Measurements from ENCODE around the gene ISCA1. TPM values are rescaled to one million over a fixed set of nuclear protein-coding genes. Genes with fewer than 3 reads are reported as not detected.

Gene ISCA1
- polyA plus RNA-seq, 1 donor (not counting 4 experiments of a cell fraction or from before 2014, with no cell fraction given) = 37.4 TPM

- no peak for TF ChIP-seq EZH2 (IDR thresholded peaks at IDR 0.05; ENCODE audit: low read length)
- TF ChIP-seq, protein P1, sequence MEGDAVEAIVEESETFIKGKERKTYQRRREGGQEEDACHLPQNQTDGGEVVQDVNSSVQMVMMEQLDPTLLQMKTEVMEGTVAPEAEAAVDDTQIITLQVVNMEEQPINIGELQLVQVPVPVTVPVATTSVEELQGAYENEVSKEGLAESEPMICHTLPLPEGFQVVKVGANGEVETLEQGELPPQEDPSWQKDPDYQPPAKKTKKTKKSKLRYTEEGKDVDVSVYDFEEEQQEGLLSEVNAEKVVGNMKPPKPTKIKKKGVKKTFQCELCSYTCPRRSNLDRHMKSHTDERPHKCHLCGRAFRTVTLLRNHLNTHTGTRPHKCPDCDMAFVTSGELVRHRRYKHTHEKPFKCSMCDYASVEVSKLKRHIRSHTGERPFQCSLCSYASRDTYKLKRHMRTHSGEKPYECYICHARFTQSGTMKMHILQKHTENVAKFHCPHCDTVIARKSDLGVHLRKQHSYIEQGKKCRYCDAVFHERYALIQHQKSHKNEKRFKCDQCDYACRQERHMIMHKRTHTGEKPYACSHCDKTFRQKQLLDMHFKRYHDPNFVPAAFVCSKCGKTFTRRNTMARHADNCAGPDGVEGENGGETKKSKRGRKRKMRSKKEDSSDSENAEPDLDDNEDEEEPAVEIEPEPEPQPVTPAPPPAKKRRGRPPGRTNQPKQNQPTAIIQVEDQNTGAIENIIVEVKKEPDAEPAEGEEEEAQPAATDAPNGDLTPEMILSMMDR (optimal IDR thresholded peaks at IDR 0.05 in 1 of 3, IDR thresholded peaks at IDR 0.05 in 1 of 3, conservative IDR thresholded peaks at IDR 0.05 in 1 of 3; ENCODE audit: extremely low read depth in 1 of 3, insufficient read depth in 2 of 3, low read length in 3 of 3) = no peak
- H4K20me1 ChIP-seq (ENCODE audit: control insufficient read depth, extremely low read depth, insufficient read depth, low read length) = no peaks in the 10 kb centered on the region
- no peak overlapping the region for H3K4me3 ChIP-seq (ENCODE audit: control insufficient read depth in 2 of 3, extremely low read depth in 1 of 3, insufficient read depth in 2 of 3, low read depth in 1 of 3, low read length in 3 of 3)
- DNase-seq (ENCODE audit: low read depth, low spot score) = no peak
- H3K4me2 ChIP-seq (ENCODE audit: control insufficient read depth, extremely low read depth, insufficient read depth, low read depth, low read length) = no peak overlapping the region
- no peak overlapping the region for H3K9ac ChIP-seq (ENCODE audit: control insufficient read depth, extremely low read depth, insufficient read depth, low read length)
- H3K36me3 ChIP-seq (ENCODE audit: control insufficient read depth in 2 of 2, extremely low read depth in 1 of 2, insufficient read depth in 2 of 2, low read length in 2 of 2) = peaks cover 7 to 16% of the 10 kb centered on the region in 2 experiments
- dilution Hi-C loops (cut with MboI; ENCODE audit: extremely low pct_ligation_motif_present, low sequenced_read_pairs) = no loop called here
- no peaks in the 10 kb centered on the region for H3K27me3 ChIP-seq (ENCODE audit: control insufficient read depth, extremely low read depth, insufficient read depth, low read length)
- no peaks in the 10 kb centered on the region for H3K79me2 ChIP-seq (ENCODE audit: control insufficient read depth, insufficient read depth, low read length)
- H3K4me1 ChIP-seq (ENCODE audit: control insufficient read depth, extremely low read depth, insufficient read depth, low read length) = no peaks in the 10 kb centered on the region
- no peak for FAIRE-seq
- no peaks in the 10 kb centered on the region for H3K9me1 ChIP-seq (ENCODE audit: control insufficient read depth, extremely low read depth, insufficient read depth, low read length)
- H2AFZ ChIP-seq (ENCODE audit: control insufficient read depth, low read length) = no peak overlapping the region
- H3K27ac ChIP-seq (ENCODE audit: control insufficient read depth, insufficient read depth, low read length) = no peak overlapping the region
- no peaks in the 10 kb centered on the region for H3K9me3 ChIP-seq (ENCODE audit: control insufficient read depth, low read depth, low read length)
Observed at GRCh38 chr9:86329649-86330048, 47.3 kb upstream of the ISCA1 start.

DNA sequence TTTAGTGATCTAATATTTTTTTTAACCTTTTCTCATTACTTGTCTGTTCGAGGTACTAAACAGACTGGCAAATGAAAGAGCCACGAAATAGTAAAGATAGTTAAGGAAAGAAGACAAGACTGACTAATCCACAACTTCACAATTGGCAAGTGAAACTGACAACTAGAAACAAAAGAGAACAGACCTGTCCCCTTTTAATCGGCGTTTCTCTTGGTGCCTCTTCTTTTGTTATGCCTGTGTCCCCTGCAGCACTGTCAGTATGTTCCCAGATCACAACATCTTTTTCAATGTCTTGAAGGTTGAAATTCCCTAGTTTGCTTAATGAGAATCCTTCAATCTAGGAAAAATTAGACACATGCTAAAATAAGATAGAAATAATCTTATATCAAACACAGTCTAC is 45.8 kb upstream of the ISCA1 start:
- Histone ChIP-seq H3K9me3 (ENCODE audit: control insufficient read depth, low read depth, low read length) (no peaks in the 10 kb centered on the region), H2AFZ (ENCODE audit: control insufficient read depth, low read length) (no peak overlapping the region), H3K9me1 (ENCODE audit: control insufficient read depth, extremely low read depth, insufficient read depth, low read length) (no peaks in the 10 kb centered on the region), H3K27ac (ENCODE audit: control insufficient read depth, insufficient read depth, low read length) (no peak overlapping the region), H3K79me2 (ENCODE audit: control insufficient read depth, insufficient read depth, low read length) (no peaks in the 10 kb centered on the region), H3K4me1 (ENCODE audit: control insufficient read depth, extremely low read depth, insufficient read depth, low read length) (no peaks in the 10 kb centered on the region), H3K4me3 (ENCODE audit: control insufficient read depth in 2 of 3, extremely low read depth in 1 of 3, insufficient read depth in 2 of 3, low read depth in 1 of 3, low read length in 3 of 3) (no peak overlapping the region), H3K27me3 (ENCODE audit: control insufficient read depth, extremely low read depth, insufficient read depth, low read length) (no peaks in the 10 kb centered on the region), H3K9ac (ENCODE audit: control insufficient read depth, extremely low read depth, insufficient read depth, low read length) (no peak overlapping the region), H4K20me1 (ENCODE audit: control insufficient read depth, extremely low read depth, insufficient read depth, low read length) (no peaks in the 10 kb centered on the region), H3K4me2 (ENCODE audit: control insufficient read depth, extremely low read depth, insufficient read depth, low read depth, low read length) (no peak overlapping the region), H3K36me3 (ENCODE audit: control insufficient read depth in 2 of 2, extremely low read depth in 1 of 2, insufficient read depth in 2 of 2, low read length in 2 of 2) (peaks cover 18% of the 10 kb centered on the region in 2 experiments)
- FAIRE-seq (no peak), DNase-seq (ENCODE audit: low read depth, low spot score) (no peak)
- dilution Hi-C loops (cut with MboI; ENCODE audit: extremely low pct_ligation_motif_present, low sequenced_read_pairs) = no loop called here
- TF ChIP-seq EZH2 (IDR thresholded peaks at IDR 0.05; ENCODE audit: low read length) = no peak
- TF ChIP-seq, protein P1 (optimal IDR thresholded peaks at IDR 0.05 in 1 of 3, IDR thresholded peaks at IDR 0.05 in 1 of 3, conservative IDR thresholded peaks at IDR 0.05 in 1 of 3; ENCODE audit: extremely low read depth in 1 of 3, insufficient read depth in 2 of 3, low read length in 3 of 3) = no peak
